ENCODE results near the gene DDX31. TPM values are rescaled to one million over a fixed set of nuclear protein-coding genes. Genes with fewer than 3 reads are reported as not detected.

The DDX31 gene
- total RNA-seq, 1 experiment from 2014 or later, result 28.4 TPM

DNA sequence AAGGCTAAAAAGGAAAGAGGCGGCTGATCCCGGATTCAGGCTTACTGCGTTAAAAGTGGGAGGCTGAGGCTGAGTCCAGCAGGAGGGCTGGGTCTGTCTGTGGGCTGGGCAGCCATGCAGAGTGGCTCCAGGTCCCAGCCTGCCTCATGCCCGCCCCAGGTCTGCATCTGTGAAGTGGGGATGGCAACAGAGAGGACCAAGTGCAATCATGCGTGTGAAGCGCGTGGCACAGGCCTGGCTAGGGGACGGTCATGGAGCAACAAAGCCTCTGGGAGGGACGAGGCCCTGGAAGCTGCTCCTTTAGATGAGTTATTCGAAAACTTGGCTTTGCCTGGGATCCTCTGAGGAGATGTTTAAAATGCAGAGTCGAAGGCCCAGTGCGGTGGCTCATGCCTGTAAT is 117.7 kb downstream of the DDX31 start:
- no peaks in the 10 kb centered on the region for H3K23me2 ChIP-seq (ENCODE audit: insufficient read length, low read depth, low read length, poor library complexity, severe bottlenecking)
- H3K4ac ChIP-seq (ENCODE audit: low read depth, low read length), result no peak overlapping the region
- Mint-ChIP-seq H3K4me3 (no peak overlapping the region), H3K4me1 (peaks cover 26 to 42% of the 10 kb centered on the region in 2 experiments), H3K9me3 (no peaks in the 10 kb centered on the region), H3K27ac (no peak overlapping the region), H3K36me3 (ENCODE audit: insufficient read depth in 1 of 3, low read depth in 3 of 3) (peaks cover 0 to 2% (median 0%) of the 10 kb centered on the region in 3 experiments; a peak in 1 of 7 replicates), H3K27me3 (ENCODE audit: low read depth) (peaks cover 5% of the 10 kb centered on the region)
- no peaks in the 10 kb centered on the region for H3K27me3 ChIP-seq (ENCODE audit: insufficient read depth, low read length)
- DNase-seq, result no peak
- no peaks in the 10 kb centered on the region; the same call in 1 of the 2 replicates for H3K4me1 ChIP-seq (ENCODE audit: insufficient read depth, low read length)
- no peak overlapping the region for H2BK12ac ChIP-seq (ENCODE audit: insufficient read length, low read depth, low read length)
- H3K9ac ChIP-seq (ENCODE audit: extremely low read depth, insufficient read length, low read length), result no peak overlapping the region
- no peak overlapping the region for H4K91ac ChIP-seq (ENCODE audit: insufficient read length, low read depth, low read length)
- H4K20me1 ChIP-seq (ENCODE audit: control insufficient read depth, insufficient read depth, insufficient read length), result no peaks in the 10 kb centered on the region
- no peak overlapping the region for H2AK5ac ChIP-seq (ENCODE audit: insufficient read length, low read length)
- H3K23ac ChIP-seq (ENCODE audit: insufficient read length, low read depth, low read length), result no peak overlapping the region
- H2BK120ac ChIP-seq (ENCODE audit: low read depth, low read length, poor library complexity, severe bottlenecking), result no peak overlapping the region
- H2BK15ac ChIP-seq (ENCODE audit: low read depth, low read length), result no peak overlapping the region
- WGBS (ENCODE audit: extremely low coverage, insufficient read length, low lambda C conversion rate), result no CpG with 5 or more reads among the region's 12 CpGs
- no peaks in the 10 kb centered on the region for H3K79me2 ChIP-seq (ENCODE audit: insufficient read depth, low read length)
- H3K9me3 ChIP-seq (ENCODE audit: control insufficient read depth, low read depth, low read length), result no peaks in the 10 kb centered on the region
- no peaks in the 10 kb centered on the region for H3K79me1 ChIP-seq (ENCODE audit: insufficient read depth, low read depth, low read length, poor library complexity, severe bottlenecking)
- no peak overlapping the region for H3K56ac ChIP-seq (ENCODE audit: insufficient read length, low read depth, low read length)
- no peak overlapping the region for H4K5ac ChIP-seq (ENCODE audit: insufficient read length, low read depth, low read length)
- H3K27ac ChIP-seq (ENCODE audit: insufficient read length, low read depth, low read length), result no peak overlapping the region
- no peak overlapping the region for H4K8ac ChIP-seq (replicated peaks; ENCODE audit: insufficient read length, low read depth, low read length)
- no peak overlapping the region for H3T11ph ChIP-seq (ENCODE audit: low read length)
- H3K18ac ChIP-seq (ENCODE audit: insufficient read length, low read depth, low read length), result no peak overlapping the region
- H2BK20ac ChIP-seq (ENCODE audit: low read depth, low read length, poor library complexity, severe bottlenecking), result no peak overlapping the region
- H3K14ac ChIP-seq (ENCODE audit: insufficient read depth, low read length), result no peak overlapping the region
- H2BK5ac ChIP-seq (ENCODE audit: insufficient read length, low read length), result no peak overlapping the region
- TF ChIP-seq, protein P1, sequence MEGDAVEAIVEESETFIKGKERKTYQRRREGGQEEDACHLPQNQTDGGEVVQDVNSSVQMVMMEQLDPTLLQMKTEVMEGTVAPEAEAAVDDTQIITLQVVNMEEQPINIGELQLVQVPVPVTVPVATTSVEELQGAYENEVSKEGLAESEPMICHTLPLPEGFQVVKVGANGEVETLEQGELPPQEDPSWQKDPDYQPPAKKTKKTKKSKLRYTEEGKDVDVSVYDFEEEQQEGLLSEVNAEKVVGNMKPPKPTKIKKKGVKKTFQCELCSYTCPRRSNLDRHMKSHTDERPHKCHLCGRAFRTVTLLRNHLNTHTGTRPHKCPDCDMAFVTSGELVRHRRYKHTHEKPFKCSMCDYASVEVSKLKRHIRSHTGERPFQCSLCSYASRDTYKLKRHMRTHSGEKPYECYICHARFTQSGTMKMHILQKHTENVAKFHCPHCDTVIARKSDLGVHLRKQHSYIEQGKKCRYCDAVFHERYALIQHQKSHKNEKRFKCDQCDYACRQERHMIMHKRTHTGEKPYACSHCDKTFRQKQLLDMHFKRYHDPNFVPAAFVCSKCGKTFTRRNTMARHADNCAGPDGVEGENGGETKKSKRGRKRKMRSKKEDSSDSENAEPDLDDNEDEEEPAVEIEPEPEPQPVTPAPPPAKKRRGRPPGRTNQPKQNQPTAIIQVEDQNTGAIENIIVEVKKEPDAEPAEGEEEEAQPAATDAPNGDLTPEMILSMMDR (conservative IDR thresholded peaks at IDR 0.05), result no peak
- H3K4me2 ChIP-seq (ENCODE audit: insufficient read depth, insufficient read length, low read length), result no peak overlapping the region
- H2AFZ ChIP-seq (ENCODE audit: low read length), result no peak overlapping the region
